ENCODE results near the gene FTO.
"Not testable (repeated sequence)": the region's sequence is repeated elsewhere in the genome, so short reads cannot be mapped to it uniquely, and the experiment has no call there.

FTO gene

DNA sequence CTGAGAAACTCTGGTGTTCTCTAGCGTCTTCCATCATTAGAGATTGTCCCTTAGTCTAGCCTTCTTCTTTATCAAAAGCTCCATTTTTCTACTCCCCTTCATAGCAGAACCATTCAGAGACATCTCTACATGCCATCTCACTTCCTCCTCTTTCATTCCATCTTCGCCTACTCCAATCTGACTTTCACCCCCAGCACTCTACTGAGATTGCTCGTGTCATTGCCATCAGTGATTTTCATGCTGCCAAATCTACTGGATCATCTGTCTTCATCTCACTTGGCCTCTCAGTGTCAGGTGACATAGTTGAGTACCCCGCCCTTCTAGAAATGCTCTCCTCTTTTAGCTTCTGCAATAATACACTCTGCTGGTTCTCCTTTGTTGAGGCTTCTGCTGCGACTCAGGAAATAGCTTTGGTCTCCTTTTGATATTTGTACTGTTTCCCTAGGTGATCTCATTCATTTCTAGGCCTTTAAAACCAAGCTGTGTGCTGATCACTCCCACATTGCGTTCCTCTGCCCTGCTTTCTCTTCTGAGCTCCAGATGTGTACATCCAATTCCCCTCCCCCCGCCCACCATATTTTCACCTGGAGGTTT lies 119.1 kb downstream of the FTO start:
- no peak for DNase-seq (ENCODE audit: low read depth)

DNA sequence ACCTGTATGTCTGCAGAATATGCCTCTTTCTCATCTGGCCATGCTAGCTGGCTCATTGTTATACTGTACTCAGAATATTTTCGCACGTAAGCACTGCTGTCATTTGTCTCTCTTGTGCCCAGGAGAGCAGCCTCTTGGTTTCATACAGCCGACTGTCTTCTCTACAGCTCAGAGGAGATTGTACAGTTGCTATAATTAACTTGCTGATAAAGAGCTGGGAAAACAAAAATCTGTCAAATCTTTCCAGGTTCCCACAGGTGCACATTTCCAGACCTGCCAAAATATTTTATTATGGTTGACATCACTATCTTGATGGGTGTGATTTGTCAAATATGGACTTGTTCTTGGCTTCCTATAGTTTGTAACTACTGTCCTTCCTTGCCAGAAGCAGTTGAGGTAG lies 122.7 kb downstream of the FTO start:
- DNase-seq (ENCODE audit: low read depth): no peak

DNA sequence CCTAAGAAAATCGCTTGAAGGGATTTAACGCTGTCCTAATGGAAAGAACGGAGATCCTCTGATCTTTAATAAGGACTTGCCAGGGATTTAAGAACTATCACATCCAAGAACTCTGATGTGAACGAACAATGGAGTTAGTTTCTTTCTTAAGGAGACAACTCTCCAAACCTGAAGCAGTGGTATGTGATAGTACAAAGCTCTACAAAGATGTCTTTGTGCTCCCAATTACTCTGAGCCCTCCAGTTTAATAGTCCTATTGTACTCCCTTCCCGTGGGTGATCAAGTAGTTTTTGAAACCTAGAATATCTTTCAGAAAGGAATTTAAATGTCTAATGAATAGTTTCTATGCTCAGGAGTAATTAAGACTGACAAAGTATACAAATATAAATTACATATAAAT lies 123.8 kb downstream of the FTO start:
- no peak for DNase-seq (ENCODE audit: low read depth)

DNA sequence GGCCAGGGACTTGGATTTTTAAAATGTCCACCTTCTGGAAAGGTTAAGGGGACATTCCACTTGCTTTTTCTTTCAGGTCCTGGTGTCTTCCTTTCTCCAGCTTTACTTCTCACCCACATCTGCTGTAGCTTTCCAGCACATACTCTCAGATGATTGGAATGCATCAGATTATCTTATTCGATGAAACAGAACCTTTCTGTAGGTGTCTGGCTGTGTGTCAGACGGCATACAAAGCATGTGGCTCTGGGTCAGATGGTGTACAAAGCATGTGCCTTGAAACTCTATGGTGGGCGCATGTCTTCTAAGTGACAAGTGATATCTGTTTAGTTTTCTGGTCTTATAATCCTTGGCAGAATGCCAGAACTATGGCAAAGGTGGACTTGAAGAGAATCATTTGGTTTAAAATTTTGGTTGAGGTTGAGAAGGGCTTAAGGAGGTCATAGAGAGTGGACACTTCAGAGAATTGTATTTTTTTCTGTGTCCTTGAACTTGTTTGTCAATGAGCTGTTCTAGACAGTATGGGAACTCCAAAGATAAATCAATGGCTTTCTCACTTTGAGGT lies 125.3 kb downstream of the FTO start:
- peak; percentile 55 for DNase-seq (ENCODE audit: low read depth)

DNA sequence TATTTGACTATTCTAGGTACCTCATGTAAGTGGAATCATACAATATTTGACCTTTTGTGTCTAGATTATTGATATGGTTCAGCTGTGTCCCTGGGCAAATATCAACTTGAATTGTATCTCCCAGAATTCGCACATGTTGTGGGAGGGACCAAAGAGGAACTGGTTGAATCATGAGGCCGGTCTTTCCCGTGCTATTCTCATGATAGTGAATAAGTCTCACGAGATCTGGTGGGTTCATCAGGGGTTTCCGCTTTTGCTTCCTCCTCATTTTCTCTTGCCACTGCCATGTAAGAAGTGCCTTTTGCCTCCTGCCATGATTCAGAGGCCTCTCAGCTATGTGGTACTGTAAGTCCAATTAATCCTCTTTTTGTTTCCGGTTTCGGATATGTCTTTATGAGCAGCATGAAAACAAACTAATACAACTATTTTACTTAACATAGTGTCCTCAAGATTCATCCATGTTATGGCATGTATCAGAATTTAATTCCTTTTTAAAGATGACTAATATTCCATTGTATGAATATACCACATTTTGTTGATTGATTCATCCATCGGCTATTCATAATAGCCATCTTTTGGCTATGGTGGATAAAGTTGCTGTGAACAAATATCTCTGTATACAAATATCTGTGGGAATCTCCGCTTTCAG lies 129.1 kb downstream of the FTO start:
- no peak for DNase-seq (ENCODE audit: low read depth)

DNA sequence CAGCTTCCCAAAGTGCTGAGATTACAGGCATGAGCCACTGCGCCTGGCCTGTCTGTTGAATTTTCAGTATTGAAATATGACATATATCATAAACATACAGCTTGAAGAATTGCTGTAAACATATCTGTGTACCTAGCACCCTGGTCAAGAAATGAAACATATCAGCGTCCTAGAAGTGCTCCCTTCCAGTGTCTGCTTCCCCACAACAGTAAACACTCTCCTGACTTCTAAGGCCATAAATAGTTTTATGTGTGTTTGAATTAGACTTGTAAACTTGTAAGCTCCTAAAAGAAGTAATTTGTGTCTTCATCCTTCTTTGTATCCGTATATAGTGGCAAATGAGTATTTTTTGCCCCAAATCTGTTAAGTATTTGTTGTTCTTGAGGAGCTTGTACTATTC lies 132.2 kb downstream of the FTO start:
- no peak for DNase-seq (ENCODE audit: low read depth)

DNA sequence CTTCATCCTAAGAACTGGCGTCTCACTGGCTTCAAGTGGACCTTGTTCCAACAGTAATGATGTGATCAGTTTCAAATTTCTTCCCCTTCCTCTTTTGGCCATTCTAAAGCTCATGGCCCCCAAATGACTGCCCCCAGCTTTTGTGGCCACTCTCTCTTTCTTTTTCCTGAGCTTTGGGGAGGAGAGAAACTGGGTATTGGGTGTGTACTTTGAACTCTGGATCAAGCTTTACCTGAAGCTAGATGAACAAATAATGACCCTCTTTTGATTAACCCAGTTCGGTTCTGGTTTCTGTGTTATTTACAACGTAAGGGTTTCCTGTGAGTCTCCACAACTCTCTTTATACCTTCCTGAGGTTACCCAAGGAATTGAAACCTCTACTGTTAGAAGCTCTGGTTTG lies 132.7 kb downstream of the FTO start:
- no peak for DNase-seq (ENCODE audit: low read depth)

DNA sequence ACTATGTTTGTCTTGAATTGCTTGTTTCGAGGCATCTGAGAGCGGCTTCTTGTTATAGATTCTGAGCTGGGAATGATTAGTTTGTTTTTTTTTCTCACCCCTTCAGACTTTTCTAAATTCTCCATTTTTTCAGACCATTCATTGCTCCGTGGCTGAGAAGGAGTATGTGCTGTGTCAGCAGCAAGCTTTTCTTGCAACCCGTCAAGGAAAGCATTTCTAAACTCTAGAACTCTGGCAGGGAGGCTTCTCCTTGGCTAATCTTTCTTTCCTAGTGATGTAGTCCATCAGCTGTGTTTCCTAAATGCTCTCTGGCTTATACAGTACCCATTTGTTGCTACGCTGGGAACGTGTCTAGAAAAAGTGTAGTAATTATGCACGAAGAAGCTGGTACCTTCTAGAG lies 133.5 kb downstream of the FTO start:
- peak; percentile 43 for DNase-seq (ENCODE audit: low read depth)

DNA sequence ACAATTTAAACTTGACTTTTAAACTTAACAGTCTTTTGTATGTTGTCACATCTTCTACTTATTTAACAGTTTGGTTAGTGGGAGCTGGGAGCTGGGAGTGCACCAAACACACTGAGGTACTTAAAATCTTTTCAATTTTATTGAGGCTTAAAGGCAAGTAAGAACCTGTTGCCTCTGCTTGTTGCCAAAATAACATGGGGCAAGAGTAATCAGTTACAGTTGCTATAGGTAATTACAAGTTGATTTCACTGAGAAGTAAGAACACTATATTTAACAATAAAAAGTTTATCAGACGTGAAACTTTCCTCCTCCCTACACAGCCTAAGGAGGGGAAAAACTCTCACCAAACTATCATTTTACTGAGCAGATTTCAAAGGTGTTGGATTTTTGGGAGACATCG lies 135.2 kb downstream of the FTO start:
- DNase-seq (ENCODE audit: low read depth): no peak

DNA sequence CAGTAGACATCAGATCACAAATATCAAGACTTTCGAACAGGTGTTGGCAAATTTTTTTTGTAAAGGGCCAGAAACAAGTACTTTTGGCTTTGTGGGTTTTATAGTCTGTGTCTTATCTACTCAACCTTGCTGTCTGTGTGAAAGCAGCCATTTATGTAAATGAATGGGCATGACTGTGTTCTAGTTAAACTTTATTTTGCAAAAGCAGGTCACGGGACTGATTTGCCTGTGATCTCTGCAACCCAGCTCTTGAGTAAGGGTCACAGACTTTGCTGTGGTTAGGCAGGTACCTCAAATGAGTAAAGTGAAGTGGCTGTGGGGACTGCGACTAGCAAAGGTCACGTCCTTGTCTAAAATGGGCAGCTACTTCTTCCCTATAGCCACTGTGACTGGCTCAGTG lies 136.5 kb downstream of the FTO start:
- DNase-seq (ENCODE audit: low read depth): no peak

DNA sequence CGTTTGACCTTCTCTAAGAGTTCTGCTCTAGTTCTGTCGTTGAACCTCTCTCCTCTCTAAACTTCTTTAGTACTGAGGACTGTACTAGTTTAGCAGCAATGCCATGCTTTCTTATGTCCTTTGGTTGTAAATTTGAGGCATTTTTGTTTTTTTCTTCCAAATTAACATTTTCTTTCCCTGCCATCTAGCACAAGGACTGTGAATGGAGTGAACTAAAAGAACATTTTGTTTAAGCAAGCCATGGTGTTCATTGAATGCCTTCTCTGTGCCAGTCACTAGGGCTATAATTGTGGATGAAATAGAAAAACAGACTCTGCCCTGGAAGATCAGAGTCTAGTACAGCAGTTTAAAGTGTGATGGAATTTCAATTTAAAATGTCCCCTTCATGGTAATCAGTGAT lies 137.9 kb downstream of the FTO start:
- DNase-seq (ENCODE audit: low read depth): no peak

DNA sequence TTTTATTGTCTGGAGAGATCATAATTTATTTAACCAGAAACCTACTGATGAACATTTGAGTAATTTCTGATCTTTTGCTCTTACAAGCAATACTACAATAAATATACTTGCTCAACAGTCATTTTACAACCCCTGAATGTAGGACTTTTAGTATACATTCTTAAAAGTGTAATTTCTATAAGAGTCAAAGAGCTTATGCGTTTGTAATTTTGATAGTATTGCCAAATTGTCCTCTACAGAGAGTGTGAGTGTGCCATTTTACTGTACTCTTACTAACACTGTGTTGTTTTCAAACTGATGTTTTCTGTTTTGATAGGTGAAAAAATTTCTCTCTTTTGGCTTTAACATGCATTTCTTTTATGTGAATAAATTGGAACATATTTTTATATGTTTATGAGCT lies 139.1 kb downstream of the FTO start:
- no peak for DNase-seq (ENCODE audit: low read depth)

DNA sequence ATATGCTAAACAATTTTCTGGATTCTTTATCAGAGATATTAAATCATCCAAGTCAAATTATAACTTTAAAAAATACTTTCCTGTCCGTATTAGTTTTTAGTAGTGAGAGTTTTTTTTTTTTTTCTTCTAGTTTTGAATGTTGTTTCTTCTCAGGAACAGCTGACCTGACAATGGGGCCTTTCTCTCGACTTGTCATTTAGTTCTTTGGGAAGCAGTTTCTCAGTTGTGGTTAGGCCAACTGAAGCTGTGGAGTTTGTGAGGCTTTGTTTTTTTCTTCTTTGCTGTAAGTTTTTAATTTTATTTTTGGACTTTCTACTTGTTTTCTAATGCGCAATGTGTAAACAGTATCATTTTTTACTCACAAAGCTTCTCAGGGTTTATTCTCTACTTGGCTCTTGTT lies 140.8 kb downstream of the FTO start:
- no peak for DNase-seq (ENCODE audit: low read depth)

DNA sequence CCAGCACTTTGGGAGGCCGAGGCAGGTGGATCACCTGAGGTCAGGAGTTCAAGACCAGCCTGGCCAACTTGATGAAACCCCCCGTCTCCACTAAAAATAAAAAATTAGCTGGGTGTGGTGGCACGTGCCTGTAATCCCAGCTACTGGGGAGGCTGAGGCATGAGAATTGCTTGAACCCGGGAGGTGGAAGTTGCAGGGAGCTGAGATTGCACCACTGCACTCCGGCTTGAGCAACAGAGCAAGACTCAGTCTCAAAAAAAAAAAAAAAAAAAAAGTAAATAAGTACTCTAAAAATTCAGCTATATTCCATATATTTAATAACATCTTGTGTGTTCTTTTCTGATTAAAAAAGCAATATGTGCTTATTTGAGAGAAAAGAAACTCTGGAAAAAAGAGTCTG lies 142.6 kb downstream of the FTO start:
- DNase-seq (ENCODE audit: low read depth): not testable (repeated sequence)

DNA sequence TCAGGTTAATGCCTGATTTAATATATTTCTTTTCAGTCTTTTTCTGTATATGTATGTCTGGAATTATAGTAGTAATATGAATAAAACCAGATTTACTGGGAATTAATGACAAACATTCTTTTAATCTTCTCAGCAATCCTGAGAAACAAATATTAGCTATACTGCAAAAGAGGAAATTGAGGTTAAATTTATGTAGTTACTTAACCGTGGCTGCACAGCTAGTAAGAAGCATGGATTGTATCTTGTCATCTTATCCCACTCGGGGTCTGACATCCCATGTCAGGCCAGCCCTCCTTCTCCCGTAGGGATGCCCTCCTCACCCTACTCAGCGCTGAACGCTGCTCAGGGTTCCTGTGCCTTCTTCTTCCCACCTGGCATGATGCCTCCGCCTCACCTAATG lies 143.0 kb downstream of the FTO start:
- no peak for DNase-seq (ENCODE audit: low read depth)

DNA sequence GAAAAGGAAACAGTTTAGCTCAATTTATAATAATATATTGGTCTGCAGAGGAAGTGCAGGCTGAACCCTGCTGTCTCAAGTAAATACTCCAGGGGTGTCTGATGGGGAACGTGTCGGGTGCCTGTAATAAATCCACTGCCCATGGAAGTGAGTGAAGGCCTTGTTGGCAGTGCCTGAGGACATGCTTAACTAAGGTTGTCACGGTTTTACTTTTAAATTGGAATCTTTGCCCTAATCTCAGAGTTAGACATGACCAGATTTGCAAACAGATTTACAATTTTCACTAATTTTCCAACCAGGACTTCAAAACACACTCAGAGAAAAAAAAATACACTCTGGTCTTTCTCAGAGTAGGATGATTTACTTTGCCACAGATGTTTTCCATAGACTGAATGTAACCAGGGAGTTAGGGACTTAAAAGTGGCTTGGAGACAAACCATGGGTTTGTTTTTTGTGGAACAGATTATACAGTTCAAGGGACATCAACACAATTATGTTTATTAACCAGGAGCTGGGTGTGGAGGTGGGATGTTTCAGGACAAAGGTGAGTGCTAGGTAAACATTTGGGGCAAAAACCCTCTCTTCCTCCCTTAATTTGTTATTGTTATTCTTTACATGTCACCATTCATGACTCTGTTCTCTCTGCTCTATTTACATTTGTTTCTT lies 144.5 kb downstream of the FTO start:
- no peak for DNase-seq (ENCODE audit: low read depth)

DNA sequence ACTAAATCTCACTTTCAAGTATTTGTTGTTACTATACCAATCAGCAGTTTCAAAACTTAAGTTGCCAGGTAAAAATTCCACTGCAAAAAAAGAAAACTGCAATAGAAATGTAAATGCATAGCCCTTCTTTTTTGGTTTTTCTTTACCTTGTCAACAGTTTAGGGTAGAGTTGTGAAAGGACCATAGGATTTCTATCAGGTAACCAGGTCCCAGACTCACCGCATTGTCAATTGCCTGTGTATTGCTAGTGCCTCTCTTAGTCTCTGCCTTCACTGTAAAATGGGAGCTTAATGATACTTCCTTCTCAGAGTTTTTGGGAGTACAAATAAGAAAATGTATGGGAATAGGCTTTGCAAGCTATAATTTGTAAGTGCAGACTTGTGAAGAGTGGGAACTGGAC lies 145.0 kb downstream of the FTO start:
- DNase-seq (ENCODE audit: low read depth): no peak

DNA sequence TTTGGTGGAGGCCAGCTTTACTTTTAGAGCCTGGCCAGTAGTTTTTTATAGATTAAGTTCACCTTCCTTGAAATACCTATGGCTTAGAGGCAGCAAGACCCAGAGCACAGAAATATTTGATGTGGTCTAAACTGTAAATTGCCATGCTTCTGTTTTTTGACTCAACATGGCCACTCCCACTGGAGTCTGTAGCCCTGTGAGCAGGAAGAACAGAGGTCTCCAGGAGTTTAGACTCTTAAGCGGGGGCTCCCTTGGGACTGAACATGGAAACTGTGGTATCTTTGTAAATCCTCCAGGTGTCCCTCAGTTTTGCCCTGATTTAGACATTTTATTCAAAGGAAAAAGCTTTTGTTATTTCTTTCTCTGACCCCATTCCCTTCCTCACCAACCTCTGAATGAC lies 145.6 kb downstream of the FTO start:
- no peak for DNase-seq (ENCODE audit: low read depth)

DNA sequence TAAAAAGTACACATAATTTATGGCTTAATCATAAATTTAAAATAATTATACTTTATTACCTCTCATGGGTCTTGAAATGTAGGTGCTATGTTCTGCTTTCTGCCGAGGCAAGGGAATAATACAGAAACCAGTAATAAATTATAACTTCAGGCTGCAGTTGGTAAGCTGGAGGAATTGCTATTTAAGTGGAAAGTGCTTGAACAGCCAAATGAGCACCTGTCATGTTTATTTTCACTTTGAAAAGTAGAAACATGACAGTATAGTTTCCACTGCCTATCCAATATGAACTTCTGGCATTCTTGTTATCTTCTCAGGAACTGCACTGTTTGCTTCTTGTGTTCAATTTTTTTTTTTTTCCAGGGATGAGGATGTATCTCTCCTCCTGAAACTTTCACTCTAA lies 146.0 kb downstream of the FTO start:
- no peak for DNase-seq (ENCODE audit: low read depth)

DNA sequence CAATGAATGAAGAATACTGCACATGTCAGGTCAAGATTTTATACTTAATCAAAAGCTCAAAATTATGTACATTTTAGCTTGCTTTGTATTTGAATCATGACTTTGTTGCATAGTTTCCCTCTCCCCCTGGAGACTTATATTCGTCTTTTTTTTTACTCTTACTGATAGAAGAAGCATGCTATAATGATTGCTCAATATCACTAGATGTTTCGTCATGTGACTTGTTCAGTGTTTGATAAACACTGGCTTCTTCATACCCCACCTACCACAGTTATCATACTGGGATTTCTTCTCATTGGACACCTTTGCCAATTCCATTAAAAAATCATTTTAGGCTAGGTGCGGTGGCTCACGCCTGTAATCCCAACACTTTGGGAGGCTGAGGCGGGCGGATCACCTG lies 148.7 kb downstream of the FTO start:
- peak; percentile 45 for DNase-seq (ENCODE audit: low read depth)

DNA sequence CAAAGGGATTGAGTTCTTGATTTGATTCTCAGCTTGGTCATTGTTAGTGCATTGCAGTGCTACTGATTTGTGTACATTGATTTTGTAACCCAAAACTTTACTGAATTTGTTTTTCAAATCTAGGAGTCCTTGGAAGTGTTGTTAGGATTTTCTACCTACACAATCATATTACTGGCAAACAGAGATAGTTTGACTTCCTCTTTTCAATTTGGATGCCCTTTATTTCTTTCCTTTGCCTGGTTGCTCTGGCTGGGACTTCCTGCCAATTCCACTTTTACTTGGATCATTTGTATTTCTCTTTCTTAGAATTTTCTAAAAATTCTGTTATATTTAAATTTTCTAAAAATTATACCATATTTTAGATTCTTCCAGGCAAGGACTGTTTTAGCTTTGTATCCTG lies 151.1 kb downstream of the FTO start:
- DNase-seq (ENCODE audit: low read depth): no peak

DNA sequence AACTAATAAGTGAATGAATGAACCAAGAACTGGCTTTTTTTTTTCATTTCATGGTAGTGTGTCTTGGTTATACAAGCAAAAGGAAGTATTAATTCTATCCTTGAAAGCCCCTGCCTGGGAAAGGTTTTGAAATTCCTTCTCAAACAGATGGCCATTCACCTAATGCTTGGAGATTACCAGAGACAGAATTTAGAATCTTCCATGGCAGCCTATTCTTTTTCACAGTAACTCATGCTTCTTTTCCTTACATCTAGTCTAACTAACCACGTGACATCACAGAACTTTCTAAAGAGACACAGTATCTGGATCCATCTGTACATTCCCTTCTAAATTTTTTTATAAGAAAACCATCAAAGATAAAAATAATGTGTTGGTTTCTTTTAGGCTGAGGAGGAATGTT lies 151.6 kb downstream of the FTO start:
- DNase-seq (ENCODE audit: low read depth): peak; percentile 58

DNA sequence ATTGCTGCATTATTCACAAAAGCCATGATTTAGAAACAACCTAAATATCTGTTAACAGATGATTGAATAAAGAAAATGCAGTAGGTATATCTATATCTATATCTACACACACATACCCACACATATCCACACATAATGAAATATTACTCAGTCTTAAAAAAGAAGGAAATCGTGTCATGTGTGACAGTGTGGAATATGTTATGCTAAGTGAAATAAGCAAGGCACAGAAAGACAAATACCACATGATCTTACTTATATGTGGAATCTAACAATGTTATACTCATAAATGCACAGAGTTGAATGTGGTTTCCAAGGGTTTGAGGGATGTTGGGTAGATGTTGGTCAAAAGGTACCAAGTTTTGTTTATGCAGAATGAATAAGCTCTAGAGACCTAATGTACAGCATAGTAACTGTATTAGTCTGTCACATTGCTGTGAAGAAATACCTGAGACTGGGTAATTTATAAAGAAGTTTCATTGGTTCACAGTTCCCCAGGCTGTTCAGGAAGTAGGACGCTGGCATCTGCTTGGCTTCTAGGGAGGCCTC lies 156.1 kb downstream of the FTO start:
- no peak for DNase-seq (ENCODE audit: low read depth)

All from amniotic epithelial cell (primary cell).